Tibial nerve (tissue), 4 donors: ENCODE measurements around the gene LRRC37A.
"Not testable (repeated sequence)": the region's sequence is repeated elsewhere in the genome, so short reads cannot be mapped to it uniquely, and the experiment has no call there.

Source experiments
- EP300 ChIP-seq, 2 donors: sonication (generic); formaldehyde crosslinking; IDR thresholded peaks; one replicate each; pipeline ENCODE4 v1.6.1; 2017; ENCODE audit warnings: antibody characterized with exemption in 2 of 2, mild to moderate bottlenecking in 1 of 2
- POLR2A ChIP-seq, 2 donors: fragments of 450-650 bp; IDR thresholded peaks; one replicate each; pipeline ENCODE4 v1.6.1; 2017; ENCODE audit warnings: antibody characterized with exemption in 2 of 2, mild to moderate bottlenecking in 2 of 2, moderate library complexity in 2 of 2
- TF ChIP-seq, protein P1 (sequence below), 5 experiments: fragments of 200-600 bp in 3 of 5; fragments of 450-650 bp in 2 of 5; sonication (generic) in 3 of 5; IDR thresholded peaks; one replicate each; pipeline ENCODE4 v1.5.1; 2016 to 2019; ENCODE audit warnings: antibody characterized with exemption in 5 of 5, mild to moderate bottlenecking in 3 of 5, moderate library complexity in 2 of 5

DNA sequence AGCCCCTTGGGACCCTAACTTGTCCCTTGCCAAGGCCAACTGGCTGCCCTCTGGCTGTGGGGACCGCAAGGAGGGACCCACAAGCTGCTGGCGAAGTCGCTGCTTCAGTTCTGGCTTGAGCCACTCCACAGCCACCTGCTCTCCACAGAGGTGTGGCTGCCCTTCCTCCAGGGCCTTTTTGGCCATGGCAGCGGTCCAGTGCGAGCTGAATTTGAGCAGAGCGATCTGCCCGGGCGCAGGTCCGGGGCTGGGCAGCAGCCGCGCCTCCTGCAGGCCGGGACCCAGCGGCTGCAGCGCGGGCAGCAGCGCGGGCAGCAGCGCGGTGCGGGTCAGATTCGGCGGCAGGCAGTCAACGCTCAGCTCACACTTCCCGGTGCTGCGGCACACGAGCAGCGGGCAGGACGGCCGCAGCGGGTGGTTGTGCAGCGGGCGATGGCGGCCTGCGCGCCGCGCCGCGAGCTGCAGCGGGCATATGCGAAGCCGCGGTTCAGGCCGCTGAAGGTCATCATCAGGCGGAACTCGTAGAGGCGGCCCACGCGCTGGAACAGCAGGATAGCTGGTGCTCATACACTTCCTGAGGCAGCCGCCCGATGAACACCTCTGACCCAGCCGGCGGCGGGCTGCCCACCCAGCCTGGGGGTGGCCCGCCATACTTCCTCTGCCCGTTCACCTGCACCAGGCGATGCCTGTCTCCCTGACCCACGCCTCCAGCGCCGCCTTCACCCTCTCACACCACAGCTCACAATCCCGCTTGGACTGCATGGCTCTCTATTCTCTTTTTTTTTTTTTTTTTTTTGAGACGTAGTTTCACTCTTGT lies 34.9 kb upstream of the LRRC37A start:
- TF ChIP-seq, protein P1, sequence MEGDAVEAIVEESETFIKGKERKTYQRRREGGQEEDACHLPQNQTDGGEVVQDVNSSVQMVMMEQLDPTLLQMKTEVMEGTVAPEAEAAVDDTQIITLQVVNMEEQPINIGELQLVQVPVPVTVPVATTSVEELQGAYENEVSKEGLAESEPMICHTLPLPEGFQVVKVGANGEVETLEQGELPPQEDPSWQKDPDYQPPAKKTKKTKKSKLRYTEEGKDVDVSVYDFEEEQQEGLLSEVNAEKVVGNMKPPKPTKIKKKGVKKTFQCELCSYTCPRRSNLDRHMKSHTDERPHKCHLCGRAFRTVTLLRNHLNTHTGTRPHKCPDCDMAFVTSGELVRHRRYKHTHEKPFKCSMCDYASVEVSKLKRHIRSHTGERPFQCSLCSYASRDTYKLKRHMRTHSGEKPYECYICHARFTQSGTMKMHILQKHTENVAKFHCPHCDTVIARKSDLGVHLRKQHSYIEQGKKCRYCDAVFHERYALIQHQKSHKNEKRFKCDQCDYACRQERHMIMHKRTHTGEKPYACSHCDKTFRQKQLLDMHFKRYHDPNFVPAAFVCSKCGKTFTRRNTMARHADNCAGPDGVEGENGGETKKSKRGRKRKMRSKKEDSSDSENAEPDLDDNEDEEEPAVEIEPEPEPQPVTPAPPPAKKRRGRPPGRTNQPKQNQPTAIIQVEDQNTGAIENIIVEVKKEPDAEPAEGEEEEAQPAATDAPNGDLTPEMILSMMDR (IDR thresholded peaks at IDR 0.05) = not testable (repeated sequence)
- TF ChIP-seq POLR2A, EP300 (IDR thresholded peaks at IDR 0.05): not testable (repeated sequence)
